ENCODE results near the gene CFAP45.
A peak's percentile ranks its signal among the peaks of the same experiment; 100 is the strongest.
"Not testable (repeated sequence)": the region's sequence is repeated elsewhere in the genome, so short reads cannot be mapped to it uniquely, and the experiment has no call there.

Gene CFAP45

GRCh38 chr1:159906960-159907359 lies 7.0 kb upstream of the CFAP45 start:
- H4K91ac ChIP-seq (ENCODE audit: low read depth, low read length, poor library complexity): no peak overlapping the region
- H3K14ac ChIP-seq (ENCODE audit: low read length): no peak overlapping the region
- H3K4ac ChIP-seq (ENCODE audit: low read length): no peak overlapping the region
- no peak overlapping the region for H2AK5ac ChIP-seq (ENCODE audit: low read depth, low read length)
- H3K9ac ChIP-seq (ENCODE audit: low read depth, low read length, poor library complexity): no peak overlapping the region
- H3K9me3 ChIP-seq (replicated peaks in 1 of 2; ENCODE audit: control insufficient read depth in 2 of 2, insufficient read depth in 1 of 2, low read depth in 1 of 2, low read length in 2 of 2): peaks cover 0 to 8% of the 10 kb centered on the region in 2 donors
- no peak overlapping the region for H3K23ac ChIP-seq (ENCODE audit: low read depth, low read length, poor library complexity)
- no peak overlapping the region for H2BK12ac ChIP-seq (ENCODE audit: low read length)
- H3K18ac ChIP-seq (ENCODE audit: low read length): no peak overlapping the region
- no peak overlapping the region for H3K4me2 ChIP-seq (ENCODE audit: insufficient read depth, low read length, poor library complexity, severe bottlenecking)
- H2BK120ac ChIP-seq (ENCODE audit: low read depth, low read length): no peak overlapping the region
- H3K79me1 ChIP-seq (ENCODE audit: low read depth, low read length): no peaks in the 10 kb centered on the region
- H3K36me3 ChIP-seq (replicated peaks in 1 of 2; ENCODE audit: control insufficient read depth in 2 of 2, insufficient read depth in 2 of 2, low read length in 2 of 2): no peaks in the 10 kb centered on the region
- H2BK5ac ChIP-seq (ENCODE audit: low read length): no peak overlapping the region
- no peak overlapping the region for H2AFZ ChIP-seq (ENCODE audit: low read length)
- no peak overlapping the region for H3K27ac ChIP-seq (replicated peaks; ENCODE audit: low read length)
- no peak overlapping the region for H4K8ac ChIP-seq (ENCODE audit: low read depth, low read length)
- peaks cover 6 to 16% of the 10 kb centered on the region in 2 donors for H3K4me1 ChIP-seq (ENCODE audit: control insufficient read depth in 2 of 2, insufficient read depth in 1 of 2, low read depth in 1 of 2, low read length in 2 of 2)
- H3K27me3 ChIP-seq (ENCODE audit: control insufficient read depth in 3 of 3, insufficient read depth in 3 of 3, low read depth in 1 of 3, low read length in 3 of 3): peaks cover 0 to 13% (median 0%) of the 10 kb centered on the region in 3 experiments
- H3K4me3 ChIP-seq (ENCODE audit: low read length in 2 of 2): no peak overlapping the region
- DNase-seq (ENCODE audit: low spot score): no peak
- WGBS, 2 donors (ENCODE audit: extremely low coverage in 2 of 2, insufficient read length in 2 of 2, insufficient replicate concordance in 1 of 2): no CpG with 5 or more reads among the region's 1 CpG
- H2BK15ac ChIP-seq (ENCODE audit: low read length): no peak overlapping the region

DNA sequence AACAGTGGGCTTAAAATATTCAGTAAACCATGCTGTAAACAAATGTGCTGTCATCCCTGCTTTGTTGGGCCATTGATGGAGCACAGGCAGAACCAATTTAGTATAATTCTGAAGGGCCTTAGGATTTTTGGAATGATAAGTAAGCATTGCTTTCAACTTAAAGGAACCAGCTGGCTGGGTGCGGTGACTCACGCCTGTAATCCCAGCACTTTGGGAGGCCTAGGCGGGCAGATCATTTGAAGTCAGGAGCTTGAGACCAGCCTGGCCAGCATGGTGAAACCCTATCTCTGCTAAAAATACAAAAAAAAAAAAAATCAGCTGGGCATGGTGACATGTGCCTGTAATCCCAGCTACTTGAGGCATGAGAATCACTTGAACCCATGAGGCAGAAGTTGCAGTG lies 4.1 kb upstream of the CFAP45 start:
- not testable (repeated sequence) for H2BK12ac ChIP-seq (ENCODE audit: low read length); H3K4me3 ChIP-seq (ENCODE audit: low read length in 2 of 2); H2BK5ac ChIP-seq (ENCODE audit: low read length); H2AK5ac ChIP-seq (ENCODE audit: low read depth, low read length); H3K79me1 ChIP-seq (ENCODE audit: low read depth, low read length); H4K8ac ChIP-seq (ENCODE audit: low read depth, low read length); H3K27ac ChIP-seq (replicated peaks; ENCODE audit: low read length); H3K36me3 ChIP-seq (replicated peaks in 1 of 2; ENCODE audit: control insufficient read depth in 2 of 2, insufficient read depth in 2 of 2, low read length in 2 of 2); DNase-seq (ENCODE audit: low spot score); H3K4ac ChIP-seq (ENCODE audit: low read length); H3K4me2 ChIP-seq (ENCODE audit: insufficient read depth, low read length, poor library complexity, severe bottlenecking); H3K4me1 ChIP-seq (ENCODE audit: control insufficient read depth in 2 of 2, insufficient read depth in 1 of 2, low read depth in 1 of 2, low read length in 2 of 2); H2BK15ac ChIP-seq (ENCODE audit: low read length); H4K91ac ChIP-seq (ENCODE audit: low read depth, low read length, poor library complexity); H3K14ac ChIP-seq (ENCODE audit: low read length); H3K9me3 ChIP-seq (replicated peaks in 1 of 2; ENCODE audit: control insufficient read depth in 2 of 2, insufficient read depth in 1 of 2, low read depth in 1 of 2, low read length in 2 of 2); H3K23ac ChIP-seq (ENCODE audit: low read depth, low read length, poor library complexity); H3K9ac ChIP-seq (ENCODE audit: low read depth, low read length, poor library complexity); H2AFZ ChIP-seq (ENCODE audit: low read length); H3K18ac ChIP-seq (ENCODE audit: low read length); H2BK120ac ChIP-seq (ENCODE audit: low read depth, low read length)
- H3K27me3 ChIP-seq (ENCODE audit: control insufficient read depth in 3 of 3, insufficient read depth in 3 of 3, low read depth in 1 of 3, low read length in 3 of 3): peaks cover 0 to 26% (median 2%) of the 10 kb centered on the region in 3 experiments
- WGBS, 2 donors (ENCODE audit: extremely low coverage in 2 of 2, insufficient read length in 2 of 2, insufficient replicate concordance in 1 of 2): no CpG with 5 or more reads among the region's 3 CpGs

GRCh38 chr1:159902541-159902940 lies 2.6 kb upstream of the CFAP45 start:
- Histone ChIP-seq H3K9ac (ENCODE audit: low read depth, low read length, poor library complexity) (no peak overlapping the region), H3K9me3 (replicated peaks in 1 of 2; ENCODE audit: control insufficient read depth in 2 of 2, insufficient read depth in 1 of 2, low read depth in 1 of 2, low read length in 2 of 2) (peaks cover 0 to 8% of the 10 kb centered on the region in 2 donors), H3K36me3 (replicated peaks in 1 of 2; ENCODE audit: control insufficient read depth in 2 of 2, insufficient read depth in 2 of 2, low read length in 2 of 2) (no peaks in the 10 kb centered on the region), H3K4me2 (ENCODE audit: insufficient read depth, low read length, poor library complexity, severe bottlenecking) (no peak overlapping the region), H3K23ac (ENCODE audit: low read depth, low read length, poor library complexity) (no peak overlapping the region), H3K4me3 (ENCODE audit: low read length in 2 of 2) (no peak overlapping the region), H3K27ac (replicated peaks; ENCODE audit: low read length) (no peak overlapping the region), H3K4me1 (ENCODE audit: control insufficient read depth in 2 of 2, insufficient read depth in 1 of 2, low read depth in 1 of 2, low read length in 2 of 2) (peaks cover 4 to 7% of the 10 kb centered on the region in 2 donors), H4K8ac (ENCODE audit: low read depth, low read length) (no peak overlapping the region), H2BK5ac (ENCODE audit: low read length) (no peak overlapping the region), H3K14ac (ENCODE audit: low read length) (no peak overlapping the region), H3K4ac (ENCODE audit: low read length) (no peak overlapping the region), H2BK12ac (ENCODE audit: low read length) (no peak overlapping the region), H4K91ac (ENCODE audit: low read depth, low read length, poor library complexity) (no peak overlapping the region), H2BK120ac (ENCODE audit: low read depth, low read length) (no peak overlapping the region), H3K18ac (ENCODE audit: low read length) (no peak overlapping the region), H3K27me3 (ENCODE audit: control insufficient read depth in 3 of 3, insufficient read depth in 3 of 3, low read depth in 1 of 3, low read length in 3 of 3) (peaks cover 0 to 27% (median 2%) of the 10 kb centered on the region in 3 experiments), H3K79me1 (ENCODE audit: low read depth, low read length) (no peaks in the 10 kb centered on the region), H2AK5ac (ENCODE audit: low read depth, low read length) (no peak overlapping the region), H2BK15ac (ENCODE audit: low read length) (no peak overlapping the region), H2AFZ (ENCODE audit: low read length) (no peak overlapping the region)
- WGBS, 2 donors (ENCODE audit: extremely low coverage in 2 of 2, insufficient read length in 2 of 2, insufficient replicate concordance in 1 of 2): no CpG with 5 or more reads among the region's 3 CpGs
- no peak for DNase-seq (ENCODE audit: low spot score)

- no peak overlapping the region for H2BK12ac ChIP-seq (ENCODE audit: low read length)
- H3K4me3 ChIP-seq (ENCODE audit: low read length in 2 of 2): no peak overlapping the region
- H3K4me2 ChIP-seq (ENCODE audit: insufficient read depth, low read length, poor library complexity, severe bottlenecking): no peak overlapping the region
- no CpG with 5 or more reads among the region's 2 CpGs for WGBS, 2 donors (ENCODE audit: extremely low coverage in 2 of 2, insufficient read length in 2 of 2, insufficient replicate concordance in 1 of 2)
- H3K9me3 ChIP-seq (replicated peaks in 1 of 2; ENCODE audit: control insufficient read depth in 2 of 2, insufficient read depth in 1 of 2, low read depth in 1 of 2, low read length in 2 of 2): peaks cover 0 to 8% of the 10 kb centered on the region in 2 donors
- no peak overlapping the region for H2BK120ac ChIP-seq (ENCODE audit: low read depth, low read length)
- no peak overlapping the region for H2AK5ac ChIP-seq (ENCODE audit: low read depth, low read length)
- peaks cover 0 to 29% (median 2%) of the 10 kb centered on the region in 3 experiments for H3K27me3 ChIP-seq (ENCODE audit: control insufficient read depth in 3 of 3, insufficient read depth in 3 of 3, low read depth in 1 of 3, low read length in 3 of 3)
- no peak overlapping the region for H3K23ac ChIP-seq (ENCODE audit: low read depth, low read length, poor library complexity)
- no peak overlapping the region for H3K9ac ChIP-seq (ENCODE audit: low read depth, low read length, poor library complexity)
- H2BK5ac ChIP-seq (ENCODE audit: low read length): no peak overlapping the region
- DNase-seq (ENCODE audit: low spot score): no peak
- H3K79me1 ChIP-seq (ENCODE audit: low read depth, low read length): no peaks in the 10 kb centered on the region
- no peak overlapping the region for H3K18ac ChIP-seq (ENCODE audit: low read length)
- H3K14ac ChIP-seq (ENCODE audit: low read length): no peak overlapping the region
- H3K4ac ChIP-seq (ENCODE audit: low read length): no peak overlapping the region
- no peak overlapping the region for H3K27ac ChIP-seq (replicated peaks; ENCODE audit: low read length)
- H2BK15ac ChIP-seq (ENCODE audit: low read length): no peak overlapping the region
- H4K8ac ChIP-seq (ENCODE audit: low read depth, low read length): no peak overlapping the region
- no peaks in the 10 kb centered on the region for H3K36me3 ChIP-seq (replicated peaks in 1 of 2; ENCODE audit: control insufficient read depth in 2 of 2, insufficient read depth in 2 of 2, low read length in 2 of 2)
- H4K91ac ChIP-seq (ENCODE audit: low read depth, low read length, poor library complexity): no peak overlapping the region
- peaks cover 4 to 7% of the 10 kb centered on the region in 2 donors for H3K4me1 ChIP-seq (ENCODE audit: control insufficient read depth in 2 of 2, insufficient read depth in 1 of 2, low read depth in 1 of 2, low read length in 2 of 2)
- H2AFZ ChIP-seq (ENCODE audit: low read length): peak overlapping the region; percentile 70
Observed at GRCh38 chr1:159900755-159901360, 893 bp upstream of the CFAP45 start.
